ENCODE data around the gene INO80C. TPM values are rescaled to one million over a fixed set of nuclear protein-coding genes. Genes with fewer than 3 reads are reported as not detected.

Gene INO80C
- total and polyA plus RNA-seq, 8 donors = 8.7 to 66.7 (median 29.6) TPM; not detected in 1

- H3K27ac ChIP-seq = no peak overlapping the region
- no peak for DNase-seq
- H3K36me3 ChIP-seq = no peaks in the 10 kb centered on the region
- intact Hi-C loops (cut with DNase I; ENCODE audit: low total_unique reads) = no loop called here
- peaks cover 0 to 3% (median 0%) of the 10 kb centered on the region in 4 donors for H3K9me3 ChIP-seq
- TF ChIP-seq POLR2A (IDR thresholded peaks at IDR 0.05) = no peak
- no peak for TF ChIP-seq CTCF (IDR thresholded peaks at IDR 0.05)
- H3K27me3 ChIP-seq = no peaks in the 10 kb centered on the region
- peaks cover 0 to 4% (median 0%) of the 10 kb centered on the region in 4 donors for H3K4me1 ChIP-seq
- 78 to 100% (median 91%) methylated on average over 1 of the region's 1 CpG for WGBS, 5 donors
- no peak overlapping the region for H3K4me3 ChIP-seq
These were observed 59.1 kb downstream of the INO80C start for GRCh38 chr18:35438480-35439234.

GRCh38 chr18:35437836-35438235 is 59.9 kb downstream of the INO80C start:
- intact Hi-C loops (cut with DNase I; ENCODE audit: low total_unique reads) = no loop called here
- Histone ChIP-seq H3K9me3 (peaks cover 0 to 3% (median 0%) of the 10 kb centered on the region in 4 donors), H3K27ac (no peak overlapping the region), H3K4me1 (peaks cover 0 to under 1% (median 0%) of the 10 kb centered on the region in 4 donors), H3K27me3 (no peaks in the 10 kb centered on the region), H3K36me3 (no peaks in the 10 kb centered on the region), H3K4me3 (no peak overlapping the region)
- TF ChIP-seq EP300 (IDR thresholded peaks at IDR 0.05) (no peak), CTCF (IDR thresholded peaks at IDR 0.05) (no peak), POLR2AphosphoS5 (IDR thresholded peaks at IDR 0.05) (no peak), POLR2A (IDR thresholded peaks at IDR 0.05) (no peak)
- WGBS, 5 donors = 80 to 89% (median 88%) methylated on average over 2 of the region's 2 CpGs
- no peak for DNase-seq

- Histone ChIP-seq H3K4me3 (no peak overlapping the region), H3K36me3 (no peaks in the 10 kb centered on the region), H3K4me1 (no peaks in the 10 kb centered on the region), H3K27me3 (no peaks in the 10 kb centered on the region), H3K27ac (no peak overlapping the region), H3K9me3 (peaks cover 0 to 3% (median 0%) of the 10 kb centered on the region in 4 donors)
- TF ChIP-seq POLR2AphosphoS5 (IDR thresholded peaks at IDR 0.05) = no peak
- intact Hi-C loops (cut with DNase I; ENCODE audit: low total_unique reads) = no loop called here
- DNase-seq = no peak
- 57 to 75% (median 69%) methylated on average over 3 of the region's 3 CpGs for WGBS, 5 donors
These were observed 61.6 kb downstream of the INO80C start for GRCh38 chr18:35436076-35436649.

GRCh38 chr18:35435401-35435800 is 62.4 kb downstream of the INO80C start:
- WGBS, 5 donors = 84 to 92% (median 90%) methylated on average over 3 of the region's 3 CpGs
- no peaks in the 10 kb centered on the region for H3K27me3 ChIP-seq
- no peak for TF ChIP-seq EP300 (IDR thresholded peaks at IDR 0.05)
- no peak for TF ChIP-seq POLR2AphosphoS5 (IDR thresholded peaks at IDR 0.05)
- TF ChIP-seq CTCF (IDR thresholded peaks at IDR 0.05) = no peak
- TF ChIP-seq POLR2A (IDR thresholded peaks at IDR 0.05) = no peak
- DNase-seq = no peak
- peaks cover 0 to 3% (median 0%) of the 10 kb centered on the region in 4 donors for H3K9me3 ChIP-seq
- H3K36me3 ChIP-seq = no peaks in the 10 kb centered on the region
- H3K4me1 ChIP-seq = no peaks in the 10 kb centered on the region
- H3K27ac ChIP-seq = no peak overlapping the region
- intact Hi-C loops (cut with DNase I; ENCODE audit: low total_unique reads) = no loop called here
- no peak overlapping the region for H3K4me3 ChIP-seq

- WGBS, 5 donors = 50 to 60% (median 54%) methylated on average over 1 of the region's 1 CpG
- no peak for TF ChIP-seq EP300 (IDR thresholded peaks at IDR 0.05)
- TF ChIP-seq CTCF (IDR thresholded peaks at IDR 0.05) = no peak
- TF ChIP-seq POLR2AphosphoS5 (IDR thresholded peaks at IDR 0.05) = no peak
- TF ChIP-seq POLR2A (IDR thresholded peaks at IDR 0.05) = no peak
These were observed 65.2 kb downstream of the INO80C start for GRCh38 chr18:35432565-35433001.

More at GRCh38 chr18:35432565-35433001, 65.2 kb downstream of the INO80C start:
- intact Hi-C loops (cut with DNase I; ENCODE audit: low total_unique reads) = no loop called here
- Histone ChIP-seq H3K27me3 (no peaks in the 10 kb centered on the region), H3K36me3 (no peaks in the 10 kb centered on the region), H3K4me3 (no peak overlapping the region), H3K4me1 (no peaks in the 10 kb centered on the region), H3K9me3 (peaks cover 0 to 3% (median 0%) of the 10 kb centered on the region in 4 donors), H3K27ac (no peak overlapping the region)
- DNase-seq = no peak
